ENCODE data around the gene MTARC1. TPM values are rescaled to one million over a fixed set of nuclear protein-coding genes. Genes with fewer than 3 reads are reported as not detected.

MTARC1 gene
- total RNA-seq, 1 donor from 2014 or later = 8.3 TPM

DNA sequence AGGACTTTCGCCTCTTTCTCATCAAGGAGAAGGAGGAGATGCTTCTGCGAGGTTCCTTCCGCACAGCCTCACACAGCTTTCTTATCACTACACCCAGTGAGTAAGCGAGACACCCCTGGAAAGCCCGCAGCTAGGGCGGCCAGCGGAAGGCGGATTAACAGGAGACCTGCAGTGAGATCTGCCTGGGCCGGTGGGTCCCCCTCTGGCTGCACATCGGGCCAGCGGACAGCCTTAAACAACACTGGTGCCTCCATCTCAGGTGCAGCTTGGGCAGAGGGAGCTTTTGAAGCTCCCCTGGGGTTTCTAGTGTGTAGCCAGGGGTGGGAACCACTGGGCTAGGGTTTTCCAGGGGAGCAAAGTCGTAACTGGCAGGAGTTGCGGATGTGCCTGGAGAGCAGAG, 17.5 kb upstream of the MTARC1 start:
- Histone ChIP-seq H3K4me1 (peaks cover 54% of the 10 kb centered on the region), H3K27me3 (ENCODE audit: low read depth) (no peaks in the 10 kb centered on the region), H3K36me3 (peaks cover 50% of the 10 kb centered on the region), H3K27ac (replicated peaks) (no peak overlapping the region), H3K9me3 (replicated peaks) (no peaks in the 10 kb centered on the region), H3K4me3 (no peak overlapping the region)
- no peak for DNase-seq
- TF ChIP-seq, protein P1, sequence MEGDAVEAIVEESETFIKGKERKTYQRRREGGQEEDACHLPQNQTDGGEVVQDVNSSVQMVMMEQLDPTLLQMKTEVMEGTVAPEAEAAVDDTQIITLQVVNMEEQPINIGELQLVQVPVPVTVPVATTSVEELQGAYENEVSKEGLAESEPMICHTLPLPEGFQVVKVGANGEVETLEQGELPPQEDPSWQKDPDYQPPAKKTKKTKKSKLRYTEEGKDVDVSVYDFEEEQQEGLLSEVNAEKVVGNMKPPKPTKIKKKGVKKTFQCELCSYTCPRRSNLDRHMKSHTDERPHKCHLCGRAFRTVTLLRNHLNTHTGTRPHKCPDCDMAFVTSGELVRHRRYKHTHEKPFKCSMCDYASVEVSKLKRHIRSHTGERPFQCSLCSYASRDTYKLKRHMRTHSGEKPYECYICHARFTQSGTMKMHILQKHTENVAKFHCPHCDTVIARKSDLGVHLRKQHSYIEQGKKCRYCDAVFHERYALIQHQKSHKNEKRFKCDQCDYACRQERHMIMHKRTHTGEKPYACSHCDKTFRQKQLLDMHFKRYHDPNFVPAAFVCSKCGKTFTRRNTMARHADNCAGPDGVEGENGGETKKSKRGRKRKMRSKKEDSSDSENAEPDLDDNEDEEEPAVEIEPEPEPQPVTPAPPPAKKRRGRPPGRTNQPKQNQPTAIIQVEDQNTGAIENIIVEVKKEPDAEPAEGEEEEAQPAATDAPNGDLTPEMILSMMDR (IDR thresholded peaks at IDR 0.05; ENCODE audit: borderline replicate concordance) = no peak
- intact Hi-C loops (cut with micrococcal nuclease) = no loop called here

DNA sequence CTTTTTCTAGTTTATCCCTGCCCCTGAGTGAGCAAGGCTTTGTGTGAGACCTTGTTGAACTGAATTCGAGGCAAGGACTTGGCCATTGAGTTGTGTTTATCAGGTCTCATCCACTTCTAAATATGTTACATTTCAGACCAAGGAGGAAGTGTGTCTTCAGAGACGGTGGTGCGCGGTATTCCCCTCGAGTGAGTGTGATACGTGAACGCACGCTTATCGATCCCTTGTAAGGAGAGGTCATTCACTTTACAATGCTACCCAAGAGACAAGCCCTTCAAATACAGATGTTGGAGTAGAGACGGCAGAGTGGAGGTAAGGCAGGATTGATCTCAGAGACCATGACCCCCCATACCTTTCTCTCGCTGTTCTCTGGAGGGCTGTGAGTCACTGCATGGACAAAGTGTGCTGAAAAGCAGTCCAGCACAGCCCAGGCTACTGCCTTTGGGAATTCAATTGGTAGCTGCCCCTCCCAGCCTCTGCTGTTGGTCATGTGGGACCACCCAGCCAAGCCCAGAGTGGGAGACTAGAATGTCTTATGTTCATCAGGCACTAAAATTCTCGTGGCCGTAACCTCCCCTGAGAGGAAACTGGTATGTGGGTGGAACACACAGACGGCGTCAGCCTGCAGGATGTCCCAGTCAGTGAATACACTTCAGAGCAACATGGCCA, 16.3 kb upstream of the MTARC1 start:
- Histone ChIP-seq H3K4me3 (no peak overlapping the region), H3K4me1 (peaks cover 46% of the 10 kb centered on the region), H3K27me3 (ENCODE audit: low read depth) (no peaks in the 10 kb centered on the region), H3K27ac (replicated peaks) (peak overlapping the region; percentile 42), H3K36me3 (peaks cover 48% of the 10 kb centered on the region), H3K9me3 (replicated peaks) (no peaks in the 10 kb centered on the region)
- intact Hi-C loops (cut with micrococcal nuclease) = no loop called here
- DNase-seq = no peak
- TF ChIP-seq, protein P1 (IDR thresholded peaks at IDR 0.05; ENCODE audit: borderline replicate concordance) = no peak

DNA sequence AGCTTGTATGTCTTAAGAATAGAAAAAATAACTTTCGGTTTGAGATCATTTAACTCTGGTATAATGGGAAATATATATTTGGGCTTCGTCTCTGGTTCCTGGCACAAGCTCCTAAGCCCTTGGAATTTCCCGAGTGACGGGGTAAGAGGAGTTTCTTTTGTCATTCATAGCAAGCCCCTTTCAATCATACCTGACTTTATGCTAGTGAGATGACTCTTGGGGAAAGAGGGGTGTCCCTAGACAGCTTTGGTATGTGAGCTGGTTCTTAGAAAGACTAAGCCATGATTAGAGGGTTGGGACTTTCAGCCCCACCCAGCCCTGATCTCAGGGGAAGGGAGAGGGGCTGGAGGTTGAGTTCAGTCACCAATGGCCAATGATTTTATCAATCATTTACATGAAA, 13.9 kb upstream of the MTARC1 start:
- H3K9me3 ChIP-seq (replicated peaks) = no peaks in the 10 kb centered on the region
- intact Hi-C loops (cut with micrococcal nuclease) = no loop called here
- no peaks in the 10 kb centered on the region for H3K27me3 ChIP-seq (ENCODE audit: low read depth)
- H3K4me1 ChIP-seq = peaks cover 34% of the 10 kb centered on the region
- TF ChIP-seq, protein P1 (IDR thresholded peaks at IDR 0.05; ENCODE audit: borderline replicate concordance) = no peak
- no peak overlapping the region for H3K4me3 ChIP-seq
- no peak overlapping the region for H3K27ac ChIP-seq (replicated peaks)
- no peak for DNase-seq
- peaks cover 50% of the 10 kb centered on the region for H3K36me3 ChIP-seq

DNA sequence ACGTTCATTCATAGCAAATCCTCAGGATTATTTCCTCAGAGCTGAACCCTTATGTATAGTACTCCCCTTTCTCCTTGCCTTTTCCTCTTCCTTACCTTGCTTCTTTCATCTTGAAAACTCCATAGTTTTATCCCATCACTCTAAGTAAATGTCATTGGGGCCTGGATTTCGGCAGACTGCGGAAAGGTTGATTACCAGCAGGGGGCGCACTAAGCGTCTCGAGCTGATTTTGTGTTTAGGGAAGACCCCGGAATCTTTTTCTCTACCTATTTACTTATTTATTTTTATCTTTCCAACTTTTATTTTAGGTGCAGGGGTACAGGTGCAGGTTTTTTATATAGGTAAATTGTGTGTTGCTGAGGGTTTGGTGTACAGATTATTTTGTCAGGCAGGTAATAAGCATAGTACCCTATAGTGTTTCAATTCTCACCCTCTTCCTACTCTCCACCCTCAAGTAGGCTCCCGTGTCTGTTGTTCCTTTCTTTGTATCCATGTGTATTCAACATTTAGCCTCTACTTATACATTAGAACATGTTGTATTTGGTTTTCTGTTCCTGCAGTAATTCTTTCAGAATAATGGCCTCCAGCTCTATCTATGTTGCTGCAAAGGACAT, 11.4 kb upstream of the MTARC1 start:
- DNase-seq = no peak
- H3K4me3 ChIP-seq = no peak overlapping the region
- TF ChIP-seq, protein P1 (IDR thresholded peaks at IDR 0.05; ENCODE audit: borderline replicate concordance) = peak; percentile 90
- peaks cover 20% of the 10 kb centered on the region for H3K4me1 ChIP-seq
- intact Hi-C loops (cut with micrococcal nuclease) = loop anchor here (5.0 kb wide), 1 partner anchor 93 kb away; no protein-coding TSS in a partner anchor
- no peaks in the 10 kb centered on the region for H3K27me3 ChIP-seq (ENCODE audit: low read depth)
- H3K27ac ChIP-seq (replicated peaks) = no peak overlapping the region
- H3K36me3 ChIP-seq = peaks cover 46% of the 10 kb centered on the region
- H3K9me3 ChIP-seq (replicated peaks) = no peaks in the 10 kb centered on the region

DNA sequence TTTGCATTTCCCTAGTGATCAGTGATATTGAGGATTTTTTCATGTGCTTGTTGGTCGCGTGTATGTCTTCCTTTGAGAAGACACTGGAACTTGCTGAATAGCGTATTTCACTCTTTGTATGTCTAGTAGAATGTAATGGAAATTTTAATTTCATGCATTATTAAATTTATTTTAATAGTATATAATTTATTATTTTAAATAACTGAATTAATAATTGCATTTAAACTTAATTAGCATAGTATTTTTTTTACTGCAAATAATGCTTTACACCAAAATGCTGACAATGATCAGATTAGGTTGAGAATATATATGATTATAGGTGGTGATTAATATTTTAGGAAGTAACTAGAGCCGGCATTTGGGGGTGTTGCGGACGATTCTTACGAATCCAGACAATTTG, 10.5 kb upstream of the MTARC1 start:
- peaks cover 44% of the 10 kb centered on the region for H3K36me3 ChIP-seq
- TF ChIP-seq, protein P1 (IDR thresholded peaks at IDR 0.05; ENCODE audit: borderline replicate concordance) = no peak
- DNase-seq = no peak
- intact Hi-C loops (cut with micrococcal nuclease) = loop anchor here (5.0 kb wide), 1 partner anchor 94 kb away; no protein-coding TSS in a partner anchor
- no peaks in the 10 kb centered on the region for H3K9me3 ChIP-seq (replicated peaks)
- no peaks in the 10 kb centered on the region for H3K27me3 ChIP-seq (ENCODE audit: low read depth)
- H3K27ac ChIP-seq (replicated peaks) = no peak overlapping the region
- no peak overlapping the region for H3K4me3 ChIP-seq
- H3K4me1 ChIP-seq = peaks cover 12% of the 10 kb centered on the region
